HEK293T (cell line): ENCODE data around the gene MYOZ2.

Source experiments
- ARNT ChIP-seq: fragments of 450-650 bp; IDR thresholded peaks from 2 replicates; pipeline ENCODE4 v1.6.1; 2017; ENCODE audit warnings: mild to moderate bottlenecking
- BHLHE40 ChIP-seq: fragments of 450-650 bp; IDR thresholded peaks from 2 replicates; pipeline ENCODE4 v1.6.1; 2016; ENCODE audit warnings: mild to moderate bottlenecking, moderate library complexity, borderline replicate concordance
- ELF4 ChIP-seq: fragments of 450-650 bp; IDR thresholded peaks from 2 replicates; pipeline ENCODE4 v1.6.1; 2017; ENCODE audit warnings: antibody characterized with exemption
- FOXA1 ChIP-seq: fragments of 450-650 bp; IDR thresholded peaks from 2 replicates; pipeline ENCODE4 v1.6.1; 2016; ENCODE audit warnings: mild to moderate bottlenecking
- FOXK2 ChIP-seq: fragments of 450-650 bp; IDR thresholded peaks from 2 replicates; pipeline ENCODE4 v1.6.1; 2016; ENCODE audit warnings: mild to moderate bottlenecking
- FOXM1 ChIP-seq: fragments of 450-650 bp; IDR thresholded peaks from 2 replicates; pipeline ENCODE4 v1.6.1; 2017; ENCODE audit warnings: mild to moderate bottlenecking, borderline replicate concordance
- HDGF ChIP-seq: fragments of 450-650 bp; IDR thresholded peaks from 2 replicates; pipeline ENCODE4 v1.6.1; 2017; ENCODE audit warnings: antibody characterized with exemption, borderline replicate concordance
- NFRKB ChIP-seq: fragments of 450-650 bp; IDR thresholded peaks from 2 replicates; pipeline ENCODE4 v1.6.1; 2016; ENCODE audit warnings: mild to moderate bottlenecking, moderate library complexity
- SP1 ChIP-seq: fragments of 450-650 bp; IDR thresholded peaks from 2 replicates; pipeline ENCODE4 v1.6.1; 2017
- TF ChIP-seq, protein P1 (sequence below): fragments of 450-650 bp; IDR thresholded peaks from 2 replicates; pipeline ENCODE4 v1.6.1; 2016

GRCh38 chr4:119098306-119098705, 37.3 kb upstream of the MYOZ2 start:
- TF ChIP-seq ELF4 (no peak), SP1 (no peak), FOXK2 (no peak), BHLHE40 (no peak), NFRKB (no peak), HDGF (no peak), FOXA1 (no peak), ARNT (no peak), FOXM1 (no peak)
- TF ChIP-seq, protein P1, sequence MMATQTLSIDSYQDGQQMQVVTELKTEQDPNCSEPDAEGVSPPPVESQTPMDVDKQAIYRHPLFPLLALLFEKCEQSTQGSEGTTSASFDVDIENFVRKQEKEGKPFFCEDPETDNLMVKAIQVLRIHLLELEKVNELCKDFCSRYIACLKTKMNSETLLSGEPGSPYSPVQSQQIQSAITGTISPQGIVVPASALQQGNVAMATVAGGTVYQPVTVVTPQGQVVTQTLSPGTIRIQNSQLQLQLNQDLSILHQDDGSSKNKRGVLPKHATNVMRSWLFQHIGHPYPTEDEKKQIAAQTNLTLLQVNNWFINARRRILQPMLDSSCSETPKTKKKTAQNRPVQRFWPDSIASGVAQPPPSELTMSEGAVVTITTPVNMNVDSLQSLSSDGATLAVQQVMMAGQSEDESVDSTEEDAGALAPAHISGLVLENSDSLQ, result no peak
